Brain microvascular endothelial cell (primary cell): ENCODE results near the gene SKOR1.

ENCODE experiments used
- DNase-seq: peaks from one replicate; pipeline ENCODE4 v3.0.0-alpha.2; 2020
- H3K27ac ChIP-seq: fragments of 250-450 bp; sonication (Bioruptor Pico); 2 replicates; pipeline ENCODE4 v1.5.1; 2020; ENCODE audit warnings: mild to moderate bottlenecking, moderate library complexity
- H3K27me3 ChIP-seq: fragments of 250-450 bp; sonication (Bioruptor Pico); replicated peaks from 2 replicates; pipeline ENCODE4 v1.5.1; 2020; ENCODE audit warnings: mild to moderate bottlenecking
- H3K36me3 ChIP-seq: fragments of 250-450 bp; sonication (Bioruptor Pico); replicated peaks from 2 replicates; pipeline ENCODE4 v1.5.1; 2020; ENCODE audit warnings: mild to moderate bottlenecking
- H3K4me3 ChIP-seq: 2 replicates; pipeline ENCODE4 v1.5.1; 2011; ENCODE audit warnings: low read depth, mild to moderate bottlenecking, control low read depth, low read length, moderate library complexity
- CTCF ChIP-seq: IDR thresholded peaks from 2 replicates; pipeline ENCODE4 v1.5.1; 2011; ENCODE audit warnings: low read depth, mild to moderate bottlenecking, moderate library complexity, low read length, control low read depth, inconsistent platforms; ENCODE audit errors: missing control alignments
- in situ Hi-C: cut with HindIII; loops from 2 replicates; pipeline ENCODE4 v1.10.0; 2017; ENCODE audit warnings: low sequenced_read_pairs, low pct_ligation_motif_present

SKOR1 gene

GRCh38 chr15:67824976-67825880 lies at the start of gene SKOR1:
TSS of gene SKOR1 (plus strand) at chr15:67825509. CDS start at chr15:67825603, 94 bp downstream.
- DNase-seq, result peak; percentile 22
- H3K27me3 ChIP-seq, result peaks cover 96% of the 10 kb centered on the region
- no peak within 1 kb of the TSS for H3K27ac ChIP-seq
- in situ Hi-C loops, result loop anchor here (25.0 kb wide), 1 partner anchor 363 kb away; no protein-coding TSS in a partner anchor
- H3K4me3 ChIP-seq, result no peak within 1 kb of the TSS
- TF ChIP-seq CTCF, result no peak
- H3K36me3 ChIP-seq, result no peaks in the 10 kb centered on the region

- Histone ChIP-seq H3K27ac (no peak overlapping the region), H3K27me3 (no peaks in the 10 kb centered on the region), H3K4me3 (no peak overlapping the region), H3K36me3 (no peaks in the 10 kb centered on the region)
- DNase-seq, result no peak
- no peak for TF ChIP-seq CTCF
- in situ Hi-C loops, result no loop called here
Observed at GRCh38 chr15:67775998-67776397, 49.3 kb upstream of the SKOR1 start.

- DNase-seq, result peak; percentile 4
- Histone ChIP-seq H3K27ac (no peak overlapping the region), H3K36me3 (no peaks in the 10 kb centered on the region), H3K27me3 (no peaks in the 10 kb centered on the region), H3K4me3 (no peak overlapping the region)
- no peak for TF ChIP-seq CTCF
- in situ Hi-C loops, result no loop called here
Observed at GRCh38 chr15:67776600-67776999, 48.7 kb upstream of the SKOR1 start.

GRCh38 chr15:67777071-67777470 lies 48.2 kb upstream of the SKOR1 start:
- Histone ChIP-seq H3K36me3 (no peaks in the 10 kb centered on the region), H3K27ac (no peak overlapping the region), H3K4me3 (no peak overlapping the region), H3K27me3 (no peaks in the 10 kb centered on the region)
- no peak for TF ChIP-seq CTCF
- no peak for DNase-seq
- in situ Hi-C loops, result no loop called here

GRCh38 chr15:67777773-67778172 lies 47.5 kb upstream of the SKOR1 start:
- H3K27me3 ChIP-seq, result no peaks in the 10 kb centered on the region
- TF ChIP-seq CTCF, result no peak
- no peak for DNase-seq
- H3K36me3 ChIP-seq, result no peaks in the 10 kb centered on the region
- no peak overlapping the region for H3K4me3 ChIP-seq
- H3K27ac ChIP-seq, result no peak overlapping the region
- in situ Hi-C loops, result no loop called here
